ENCODE measurements around the gene KREMEN2. TPM values are rescaled to one million over a fixed set of nuclear protein-coding genes. Genes with fewer than 3 reads are reported as not detected.

The KREMEN2 gene
- total and polyA plus RNA-seq, 2 of the 13 experiments (the other 11 are each of a cell fraction or from before 2014, with no cell fraction given) = 0.48 to 1.2 TPM

DNA sequence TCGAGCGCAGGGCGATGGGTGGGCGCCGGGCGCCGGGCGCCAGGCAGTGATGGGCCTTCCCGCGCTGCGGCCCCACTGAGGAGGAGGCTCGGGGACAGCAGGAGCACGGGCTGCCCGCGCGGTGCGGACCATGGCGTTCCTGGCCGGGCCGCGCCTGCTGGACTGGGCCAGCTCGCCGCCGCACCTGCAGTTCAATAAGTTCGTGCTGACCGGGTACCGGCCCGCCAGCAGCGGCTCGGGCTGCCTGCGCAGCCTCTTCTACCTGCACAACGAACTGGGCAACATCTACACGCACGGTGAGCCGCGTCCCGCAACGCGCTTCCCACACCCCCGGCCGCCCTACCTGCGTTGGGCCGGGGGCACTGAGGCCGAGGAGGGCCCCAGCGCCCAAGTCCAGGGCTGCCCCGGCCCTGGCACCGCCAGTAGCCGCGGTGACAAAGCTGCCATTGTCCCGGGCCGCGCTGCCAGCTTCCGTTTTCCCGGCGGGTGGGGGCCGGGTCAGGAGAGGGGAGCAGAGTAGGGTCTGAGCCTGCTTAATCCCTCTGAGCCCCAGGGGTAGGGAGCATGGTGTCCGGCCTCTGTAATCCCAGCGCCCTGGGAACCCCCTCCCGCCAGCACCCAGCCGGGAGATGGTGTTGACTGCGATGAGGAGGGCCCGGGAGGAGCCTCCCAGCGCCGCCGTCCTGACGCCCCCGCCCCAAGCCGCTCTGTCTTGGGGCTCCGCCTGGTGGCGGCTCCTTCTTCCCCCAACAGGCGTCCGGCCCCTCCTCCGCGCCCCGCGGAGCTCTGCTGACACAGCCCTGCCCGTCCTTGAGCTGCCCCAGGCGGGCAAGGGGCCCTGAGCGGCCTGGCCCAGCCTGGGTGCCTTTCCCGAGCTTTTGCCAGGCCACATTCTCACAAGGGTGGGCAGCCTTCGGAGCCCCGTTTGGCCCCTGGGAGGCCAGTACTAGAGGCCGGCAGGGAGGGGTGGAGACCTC lies 5.8 kb downstream of the KREMEN2 start (continued):
- TF ChIP-seq, protein P1, sequence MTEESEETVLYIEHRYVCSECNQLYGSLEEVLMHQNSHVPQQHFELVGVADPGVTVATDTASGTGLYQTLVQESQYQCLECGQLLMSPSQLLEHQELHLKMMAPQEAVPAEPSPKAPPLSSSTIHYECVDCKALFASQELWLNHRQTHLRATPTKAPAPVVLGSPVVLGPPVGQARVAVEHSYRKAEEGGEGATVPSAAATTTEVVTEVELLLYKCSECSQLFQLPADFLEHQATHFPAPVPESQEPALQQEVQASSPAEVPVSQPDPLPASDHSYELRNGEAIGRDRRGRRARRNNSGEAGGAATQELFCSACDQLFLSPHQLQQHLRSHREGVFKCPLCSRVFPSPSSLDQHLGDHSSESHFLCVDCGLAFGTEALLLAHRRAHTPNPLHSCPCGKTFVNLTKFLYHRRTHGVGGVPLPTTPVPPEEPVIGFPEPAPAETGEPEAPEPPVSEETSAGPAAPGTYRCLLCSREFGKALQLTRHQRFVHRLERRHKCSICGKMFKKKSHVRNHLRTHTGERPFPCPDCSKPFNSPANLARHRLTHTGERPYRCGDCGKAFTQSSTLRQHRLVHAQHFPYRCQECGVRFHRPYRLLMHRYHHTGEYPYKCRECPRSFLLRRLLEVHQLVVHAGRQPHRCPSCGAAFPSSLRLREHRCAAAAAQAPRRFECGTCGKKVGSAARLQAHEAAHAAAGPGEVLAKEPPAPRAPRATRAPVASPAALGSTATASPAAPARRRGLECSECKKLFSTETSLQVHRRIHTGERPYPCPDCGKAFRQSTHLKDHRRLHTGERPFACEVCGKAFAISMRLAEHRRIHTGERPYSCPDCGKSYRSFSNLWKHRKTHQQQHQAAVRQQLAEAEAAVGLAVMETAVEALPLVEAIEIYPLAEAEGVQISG (CRISPR knock-in tag; IDR thresholded peaks at IDR 0.05) = no peak
- TF ChIP-seq, protein P2, sequence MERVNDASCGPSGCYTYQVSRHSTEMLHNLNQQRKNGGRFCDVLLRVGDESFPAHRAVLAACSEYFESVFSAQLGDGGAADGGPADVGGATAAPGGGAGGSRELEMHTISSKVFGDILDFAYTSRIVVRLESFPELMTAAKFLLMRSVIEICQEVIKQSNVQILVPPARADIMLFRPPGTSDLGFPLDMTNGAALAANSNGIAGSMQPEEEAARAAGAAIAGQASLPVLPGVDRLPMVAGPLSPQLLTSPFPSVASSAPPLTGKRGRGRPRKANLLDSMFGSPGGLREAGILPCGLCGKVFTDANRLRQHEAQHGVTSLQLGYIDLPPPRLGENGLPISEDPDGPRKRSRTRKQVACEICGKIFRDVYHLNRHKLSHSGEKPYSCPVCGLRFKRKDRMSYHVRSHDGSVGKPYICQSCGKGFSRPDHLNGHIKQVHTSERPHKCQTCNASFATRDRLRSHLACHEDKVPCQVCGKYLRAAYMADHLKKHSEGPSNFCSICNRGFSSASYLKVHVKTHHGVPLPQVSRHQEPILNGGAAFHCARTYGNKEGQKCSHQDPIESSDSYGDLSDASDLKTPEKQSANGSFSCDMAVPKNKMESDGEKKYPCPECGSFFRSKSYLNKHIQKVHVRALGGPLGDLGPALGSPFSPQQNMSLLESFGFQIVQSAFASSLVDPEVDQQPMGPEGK (CRISPR knock-in tag; IDR thresholded peaks at IDR 0.05) = peak; percentile 91
- TF ChIP-seq ERF (CRISPR knock-in tag; IDR thresholded peaks at IDR 0.05) (peak; percentile 24; the same call in 1 of the 2 replicates), ZNF607 (CRISPR knock-in tag; IDR thresholded peaks at IDR 0.05; ENCODE audit: borderline replicate concordance) (peak; percentile 34; the same call in 1 of the 2 replicates), PAWR (CRISPR knock-in tag; IDR thresholded peaks at IDR 0.05; ENCODE audit: borderline replicate concordance) (no peak), CHCHD3 (CRISPR knock-in tag; IDR thresholded peaks at IDR 0.05) (no peak), U2AF1 (optimal IDR thresholded peaks at IDR 0.05; ENCODE audit: low read depth, low read length) (no peak), ZNF484 (CRISPR knock-in tag; IDR thresholded peaks at IDR 0.05; ENCODE audit: borderline replicate concordance, low read depth) (no peak), SOX13 (IDR thresholded peaks at IDR 0.05) (no peak), SOX13 (CRISPR knock-in tag; conservative IDR thresholded peaks at IDR 0.05 in 1 of 2, IDR thresholded peaks at IDR 0.05 in 1 of 2) (no peak), FOXA3 (CRISPR knock-in tag; IDR thresholded peaks at IDR 0.05) (no peak), KDM5B (CRISPR knock-in tag; IDR thresholded peaks at IDR 0.05; ENCODE audit: borderline replicate concordance) (peak; percentile 21; the same call in 1 of the 2 replicates), GZF1 (CRISPR knock-in tag; IDR thresholded peaks at IDR 0.05) (no peak), TBX3 (IDR thresholded peaks at IDR 0.05; ENCODE audit: borderline replicate concordance) (no peak), ONECUT2 (CRISPR knock-in tag; IDR thresholded peaks at IDR 0.05) (no peak), ZNF496 (CRISPR knock-in tag; IDR thresholded peaks at IDR 0.05; ENCODE audit: insufficient replicate concordance) (no peak), SP140L (CRISPR knock-in tag; IDR thresholded peaks at IDR 0.05; ENCODE audit: borderline replicate concordance) (no peak), PRPF4 (IDR thresholded peaks at IDR 0.05; ENCODE audit: low read depth, low read length, poor library complexity, severe bottlenecking) (no peak), ZNF775 (CRISPR knock-in tag; IDR thresholded peaks at IDR 0.05; ENCODE audit: borderline replicate concordance) (no peak), MTA3 (CRISPR knock-in tag; IDR thresholded peaks at IDR 0.05) (no peak)
- TF ChIP-seq, protein P3, sequence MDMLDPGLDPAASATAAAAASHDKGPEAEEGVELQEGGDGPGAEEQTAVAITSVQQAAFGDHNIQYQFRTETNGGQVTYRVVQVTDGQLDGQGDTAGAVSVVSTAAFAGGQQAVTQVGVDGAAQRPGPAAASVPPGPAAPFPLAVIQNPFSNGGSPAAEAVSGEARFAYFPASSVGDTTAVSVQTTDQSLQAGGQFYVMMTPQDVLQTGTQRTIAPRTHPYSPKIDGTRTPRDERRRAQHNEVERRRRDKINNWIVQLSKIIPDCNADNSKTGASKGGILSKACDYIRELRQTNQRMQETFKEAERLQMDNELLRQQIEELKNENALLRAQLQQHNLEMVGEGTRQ (IDR thresholded peaks at IDR 0.05; ENCODE audit: low read depth, low read length) = no peak
- TF ChIP-seq, protein P3 (CRISPR knock-in tag; IDR thresholded peaks at IDR 0.05; ENCODE audit: borderline replicate concordance) = no peak

All from HepG2 (cell line).